HG02885 (cell line): ENCODE results near the gene AIM2.
"Not testable (repeated sequence)": the region's sequence is repeated elsewhere in the genome, so short reads cannot be mapped to it uniquely, and the experiment has no call there.

Experiments
- ATAC-seq: cut with Tn5 transposase; IDR thresholded peaks from one replicate; pipeline ENCODE4 v1.9.1; 2021; ENCODE audit warnings: mild to moderate bottlenecking; ENCODE audit not compliant: unreplicated experiment, poor library complexity

The AIM2 gene

DNA sequence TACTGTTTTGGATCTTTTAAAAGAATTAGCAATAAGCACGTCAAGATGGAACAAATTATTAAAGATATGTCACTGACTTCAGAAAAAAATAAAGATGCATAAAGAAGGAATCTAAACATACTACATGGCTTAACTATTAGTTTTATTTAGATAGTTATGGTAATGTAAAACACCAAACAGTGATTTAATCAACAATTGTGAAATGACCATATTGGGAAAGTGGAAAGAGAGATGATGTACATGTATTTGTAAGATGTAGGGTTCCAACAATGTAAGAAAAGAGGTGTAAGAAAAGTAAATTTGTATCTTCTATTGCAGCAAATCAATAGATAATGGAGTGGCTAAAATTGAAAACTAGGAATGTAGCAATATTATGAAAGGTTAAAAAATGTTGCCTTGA lies 6.4 kb upstream of the AIM2 start:
- no peak for ATAC-seq

DNA sequence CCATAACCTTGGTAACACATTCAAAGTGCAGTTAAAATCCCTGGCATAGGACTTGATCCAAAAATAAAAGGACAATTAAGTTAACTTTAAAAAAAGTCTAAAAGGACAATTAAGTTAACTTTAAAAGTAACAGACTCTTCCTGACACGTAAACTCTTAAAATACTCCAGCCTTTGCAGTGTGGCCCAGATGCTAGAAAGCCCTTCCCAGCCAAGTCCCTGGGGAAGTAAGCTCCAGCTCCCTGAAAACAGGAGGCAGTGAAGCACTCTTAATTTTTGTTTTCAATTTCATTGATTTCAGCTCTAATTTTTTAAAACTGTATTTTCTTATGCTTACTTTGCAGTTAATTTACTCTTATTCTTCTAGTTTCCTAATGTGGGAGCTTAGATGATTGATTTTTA lies 5.1 kb upstream of the AIM2 start:
- ATAC-seq: no peak

DNA sequence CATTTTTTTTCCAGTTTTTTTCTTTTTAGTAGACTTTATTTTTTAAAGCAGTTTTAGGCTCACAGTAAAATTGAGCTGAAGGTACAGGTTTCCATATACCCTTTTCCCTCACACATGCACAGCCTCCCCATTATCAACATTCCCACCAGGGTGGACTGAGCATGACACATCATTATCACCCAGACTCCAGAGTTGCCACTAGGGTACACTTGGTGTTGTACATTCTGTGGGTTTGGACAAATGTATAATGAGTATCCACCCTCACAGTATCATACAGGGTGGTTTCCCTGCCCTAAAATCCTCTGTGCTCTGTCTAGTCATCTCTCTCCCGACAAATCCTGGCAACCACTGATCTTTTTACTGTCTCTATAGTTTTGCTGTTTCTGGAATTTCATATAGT lies 3.0 kb upstream of the AIM2 start:
- no peak for ATAC-seq

DNA sequence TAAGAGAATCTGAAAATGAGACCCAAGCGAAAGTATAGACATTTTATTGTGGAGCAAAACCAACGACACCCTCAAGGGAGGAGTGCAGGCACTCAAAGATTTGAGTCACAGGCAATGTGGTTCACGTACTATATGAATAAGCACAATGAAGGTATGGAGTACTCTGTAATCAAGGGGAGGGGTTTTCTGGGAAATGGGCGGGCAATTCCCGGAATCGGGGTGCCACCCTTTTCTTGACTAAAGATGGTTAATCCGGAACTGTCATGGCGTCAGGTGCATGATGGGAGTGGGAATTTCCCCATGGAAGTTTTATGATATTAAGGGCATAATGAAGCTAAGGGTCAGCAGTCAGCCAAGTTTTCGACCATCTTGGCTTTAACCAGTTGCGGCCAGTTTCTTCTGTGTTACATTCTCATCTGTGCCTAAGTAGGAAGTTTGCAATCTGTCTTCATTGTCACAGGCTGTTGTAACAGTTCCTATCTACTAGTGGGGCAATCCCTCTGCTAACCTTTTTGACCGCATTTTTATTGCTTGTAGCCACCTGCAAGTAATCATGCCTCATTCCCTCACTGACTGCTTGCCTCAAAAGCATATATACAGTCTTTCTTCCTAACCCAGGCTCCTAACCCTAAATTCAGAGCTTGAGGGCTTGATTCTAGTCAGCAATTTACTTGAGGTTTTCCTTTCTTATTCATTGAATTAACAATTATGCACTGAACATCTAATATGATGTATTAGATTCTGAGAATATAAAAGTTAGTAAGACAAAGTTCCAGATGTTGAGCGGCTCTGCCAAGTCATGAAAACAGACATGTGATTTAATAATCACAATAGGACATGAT lies 775 bp upstream of the AIM2 start:
- ATAC-seq: peak; percentile 70

DNA sequence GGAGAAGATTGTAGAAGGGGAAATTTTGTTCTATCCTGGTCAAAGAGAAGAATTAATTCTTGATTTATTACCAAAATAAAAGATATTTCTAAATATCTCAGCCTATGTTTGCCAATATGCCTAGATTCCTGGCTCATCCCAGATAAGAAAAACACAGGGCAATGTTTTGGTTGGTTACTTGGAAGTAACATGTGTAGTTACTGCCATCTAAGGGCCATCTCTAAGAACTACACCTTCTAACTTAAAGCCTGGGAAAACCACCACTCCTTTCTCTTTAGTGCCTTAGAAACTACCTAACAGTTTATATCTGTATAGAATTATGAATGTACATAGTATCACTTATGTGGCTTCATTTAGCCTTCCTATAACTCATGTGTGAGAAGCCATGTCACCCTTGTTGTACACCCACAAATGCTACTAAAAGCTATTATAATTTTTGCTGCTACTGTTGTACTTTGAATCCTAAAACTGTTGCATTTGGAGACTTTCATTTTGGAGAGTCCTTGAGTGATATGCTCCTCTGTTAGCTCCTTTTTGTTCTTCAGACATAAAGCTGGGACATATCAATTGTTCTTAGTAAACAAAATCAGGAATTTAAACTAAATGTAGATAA lies 4.5 kb downstream of the AIM2 start:
- ATAC-seq: no peak

DNA sequence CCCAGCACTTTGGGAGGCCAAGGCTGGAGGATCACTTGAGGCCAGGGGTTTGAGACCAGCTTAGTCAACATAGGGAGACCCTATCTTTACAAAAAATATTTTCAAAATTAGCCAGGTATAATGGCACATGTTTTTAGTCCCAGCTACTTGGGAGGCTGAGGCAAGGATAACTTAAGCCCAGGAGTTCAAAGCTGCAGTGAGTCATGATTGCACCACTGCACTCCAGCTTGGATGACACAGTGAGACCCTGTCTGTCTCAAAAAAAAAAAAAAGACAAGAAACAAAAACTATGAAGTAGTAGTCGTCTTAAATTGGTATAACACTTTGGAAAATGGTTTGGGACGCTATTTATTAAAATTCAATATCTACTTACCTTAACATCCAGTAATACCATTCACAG lies 7.7 kb downstream of the AIM2 start:
- ATAC-seq: no peak

DNA sequence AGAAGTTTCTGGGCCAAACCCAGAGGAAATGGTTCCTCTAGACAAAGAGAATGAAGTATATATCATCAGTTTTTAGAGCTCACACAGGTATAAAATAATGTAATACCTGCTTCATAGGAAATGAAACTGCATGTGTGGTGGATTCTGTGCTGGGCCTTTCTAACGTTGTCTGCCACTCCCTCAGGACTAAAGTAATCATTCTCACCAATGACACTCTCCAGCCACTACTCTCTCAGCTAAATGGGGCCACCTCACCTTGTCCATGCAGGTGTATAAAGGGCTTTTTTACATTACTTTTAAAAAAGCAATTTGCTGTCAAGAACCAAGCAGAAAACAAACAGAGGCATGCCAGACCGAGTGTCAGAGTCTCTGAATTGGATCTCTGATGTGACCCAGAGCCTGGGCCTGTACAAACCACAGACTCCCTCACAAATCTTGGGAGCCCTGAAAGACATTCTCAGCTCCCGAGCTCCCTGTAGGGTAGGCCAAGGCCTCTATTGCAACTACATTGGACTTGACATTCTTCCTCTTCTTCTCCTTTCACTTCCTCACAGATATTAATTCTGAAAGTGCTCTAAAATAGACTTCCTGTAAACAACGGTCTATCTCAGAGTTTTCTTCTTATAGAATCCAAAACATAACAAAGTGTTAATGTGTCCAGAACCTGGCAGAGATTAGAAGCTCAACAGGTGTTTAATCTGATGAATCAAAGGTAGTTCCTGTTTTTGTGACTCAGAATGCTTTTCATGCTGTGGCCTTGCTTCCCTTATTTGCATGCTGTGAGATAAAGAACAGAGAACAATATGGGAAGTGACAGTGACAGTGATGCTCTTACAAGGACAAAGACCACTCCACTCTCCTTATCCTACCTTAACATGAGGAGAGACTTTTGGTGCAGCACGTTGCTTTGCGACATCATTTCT lies 8.6 kb downstream of the AIM2 start:
- ATAC-seq: peak; percentile 83

DNA sequence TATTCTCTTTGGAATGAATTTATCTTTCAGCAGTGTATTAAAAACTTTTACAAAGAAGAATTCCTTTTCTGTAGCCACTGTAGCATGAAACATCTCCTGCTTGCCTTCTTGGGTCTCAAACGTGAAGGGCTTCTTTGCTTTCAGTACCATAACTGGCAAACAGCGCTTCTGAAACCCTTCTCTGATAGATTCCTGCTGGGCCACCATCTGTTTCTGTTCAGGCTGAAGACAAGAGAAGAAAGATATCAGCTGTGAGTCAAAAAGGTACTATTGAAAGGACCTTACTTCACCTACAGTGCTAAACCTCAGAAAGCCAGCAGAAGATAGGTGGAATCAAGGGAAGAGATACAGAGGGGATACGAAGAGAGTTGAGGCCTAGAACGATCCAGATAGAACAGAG lies 10.5 kb downstream of the AIM2 start:
- no peak for ATAC-seq

DNA sequence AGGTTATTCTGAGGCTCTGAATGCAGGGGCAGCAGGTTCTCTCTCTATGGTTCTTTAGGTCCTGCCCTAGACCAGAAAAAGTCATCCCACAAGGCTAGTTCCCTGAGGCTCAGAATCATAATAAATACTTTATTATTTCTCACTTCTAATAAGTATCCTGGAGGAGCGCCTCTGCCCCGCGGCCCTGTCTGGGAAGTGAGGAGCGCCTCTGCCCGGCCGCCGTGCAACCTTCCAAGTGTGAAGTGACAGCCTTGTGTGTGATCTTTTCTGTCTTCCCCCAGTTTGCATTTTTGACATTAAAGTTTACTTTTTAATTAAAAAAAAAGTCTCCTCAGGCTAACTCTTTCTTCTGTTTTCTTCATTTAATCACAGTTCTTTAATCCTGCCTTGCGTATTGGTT lies 11.5 kb downstream of the AIM2 start:
- ATAC-seq: no peak

DNA sequence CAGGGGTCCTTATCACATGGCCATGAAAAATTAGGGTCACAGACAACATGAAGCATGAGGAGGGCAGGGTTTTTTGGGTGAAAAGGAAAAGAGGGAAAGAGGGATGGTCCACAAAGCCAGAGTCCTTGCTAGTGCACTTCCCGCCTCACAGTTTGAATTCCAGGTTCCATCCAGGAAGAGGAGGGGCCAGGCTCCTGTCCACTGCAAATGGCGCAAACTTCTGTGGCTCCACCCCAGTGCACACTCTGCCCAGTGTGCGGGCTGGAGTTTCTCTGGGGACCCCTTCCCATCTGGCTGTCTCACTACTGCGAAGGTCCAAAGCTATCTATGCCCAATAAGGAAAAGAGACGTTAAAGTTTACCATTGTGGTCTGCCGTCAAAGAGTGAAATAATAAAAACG lies 17.8 kb downstream of the AIM2 start:
- no peak for ATAC-seq

DNA sequence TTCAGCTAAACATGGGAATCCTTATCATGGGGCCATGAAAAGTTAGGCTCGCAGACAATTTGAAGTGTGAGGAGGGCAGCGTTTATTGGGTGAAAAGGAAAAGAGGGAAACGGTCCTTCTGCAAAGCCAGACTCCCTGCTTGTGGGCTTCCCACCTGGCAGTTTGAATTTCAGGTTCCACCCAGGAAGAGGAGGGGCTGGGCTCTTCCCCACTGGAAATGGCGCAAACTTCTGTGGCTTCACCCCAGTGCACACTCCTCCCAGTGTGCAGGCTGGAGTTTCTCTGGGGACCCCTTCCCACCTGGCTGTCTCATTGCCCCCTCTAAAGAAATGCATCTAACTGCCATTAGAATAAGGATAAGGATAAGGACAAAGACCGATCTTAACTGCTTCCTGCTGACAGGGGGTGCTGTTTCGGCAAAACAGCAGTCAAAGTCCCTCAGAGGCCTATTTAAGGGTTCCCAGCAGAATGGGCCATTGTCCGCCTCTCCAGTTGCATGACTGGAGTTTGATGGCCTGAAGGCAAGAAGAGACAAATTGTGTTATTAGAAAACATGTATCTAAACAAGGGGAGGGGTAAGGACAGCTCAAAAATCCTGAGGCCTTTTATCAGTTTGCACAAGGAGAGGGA lies 20.4 kb downstream of the AIM2 start:
- no peak for ATAC-seq

DNA sequence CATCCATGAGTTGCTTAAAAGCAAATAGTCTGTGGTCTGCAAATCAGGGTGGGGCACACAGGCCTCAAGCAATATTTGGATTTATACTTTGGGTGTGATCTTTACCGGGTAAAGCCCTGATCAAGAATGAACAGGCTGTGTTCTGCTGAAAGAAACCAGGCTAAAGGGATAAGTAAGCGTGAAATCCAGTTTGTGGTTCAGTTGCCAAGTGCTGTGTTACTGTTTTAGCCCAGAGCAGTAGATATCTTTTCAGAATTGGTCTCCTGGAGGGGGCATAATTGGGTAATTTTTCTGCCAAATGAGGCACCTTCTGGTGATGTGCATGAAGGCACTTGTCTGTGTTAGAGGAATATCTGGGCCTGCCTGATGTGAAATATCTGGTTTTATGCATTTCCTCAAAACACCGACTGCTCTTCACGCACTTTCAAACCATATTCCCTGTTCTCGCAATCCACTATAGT lies 21.4 kb downstream of the AIM2 start:
- no peak for ATAC-seq

DNA sequence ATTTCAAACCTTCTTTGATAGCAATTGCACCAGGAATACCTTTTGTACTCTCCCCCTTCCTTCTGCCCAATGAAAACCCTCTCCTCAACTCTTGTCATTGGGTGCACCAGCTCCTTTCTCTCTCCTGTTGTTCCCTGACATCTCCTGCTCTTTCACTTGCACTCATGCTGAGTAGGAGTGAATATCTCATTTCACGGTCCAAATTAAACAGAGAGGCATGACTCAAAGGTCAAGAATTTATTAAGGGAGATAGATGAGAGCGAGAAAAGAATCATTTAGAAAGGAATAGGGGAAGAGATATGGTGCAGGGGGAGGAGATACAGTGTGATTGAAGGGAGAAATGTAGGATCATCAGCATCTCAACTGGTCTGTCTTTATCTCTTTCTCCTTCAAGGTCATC lies 22.1 kb downstream of the AIM2 start:
- ATAC-seq: no peak

DNA sequence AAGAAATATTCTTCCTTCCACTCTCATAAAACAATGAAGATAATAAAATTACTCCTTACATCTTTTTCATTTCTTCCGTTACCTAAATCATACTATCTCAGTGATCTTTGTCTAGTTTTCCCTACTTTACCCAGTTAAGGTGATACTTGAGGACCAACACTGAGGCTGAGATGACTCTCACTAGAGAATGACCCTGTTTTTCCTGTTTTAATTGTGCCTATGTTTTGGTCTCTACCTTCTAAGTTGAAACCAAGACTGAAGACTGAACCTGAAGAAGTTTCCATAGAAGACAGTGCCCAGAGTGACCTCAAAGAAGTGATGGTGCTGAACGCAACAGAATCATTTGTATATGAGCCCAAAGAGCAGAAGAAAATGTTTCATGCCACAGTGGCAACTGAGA lies 25.1 kb downstream of the AIM2 start:
- no peak for ATAC-seq

DNA sequence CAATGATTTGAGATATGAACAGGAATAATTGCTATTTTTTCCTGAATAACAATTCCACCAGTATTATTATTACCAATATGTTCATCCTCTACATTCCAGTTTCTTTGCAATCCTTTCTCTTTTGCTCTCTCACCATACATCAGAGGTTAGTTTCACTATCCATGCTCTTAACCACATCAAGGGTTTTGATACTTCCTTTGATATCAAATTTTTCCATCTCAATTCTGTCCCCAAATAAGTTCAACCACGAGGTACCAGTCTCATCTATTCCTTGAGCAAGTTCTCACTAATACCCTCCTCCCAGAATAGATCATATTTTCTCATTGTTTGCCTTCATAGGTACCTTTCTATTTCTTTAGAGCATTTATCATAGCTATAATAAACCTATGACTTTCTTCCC lies 30.1 kb downstream of the AIM2 start:
- not testable (repeated sequence) for ATAC-seq

DNA sequence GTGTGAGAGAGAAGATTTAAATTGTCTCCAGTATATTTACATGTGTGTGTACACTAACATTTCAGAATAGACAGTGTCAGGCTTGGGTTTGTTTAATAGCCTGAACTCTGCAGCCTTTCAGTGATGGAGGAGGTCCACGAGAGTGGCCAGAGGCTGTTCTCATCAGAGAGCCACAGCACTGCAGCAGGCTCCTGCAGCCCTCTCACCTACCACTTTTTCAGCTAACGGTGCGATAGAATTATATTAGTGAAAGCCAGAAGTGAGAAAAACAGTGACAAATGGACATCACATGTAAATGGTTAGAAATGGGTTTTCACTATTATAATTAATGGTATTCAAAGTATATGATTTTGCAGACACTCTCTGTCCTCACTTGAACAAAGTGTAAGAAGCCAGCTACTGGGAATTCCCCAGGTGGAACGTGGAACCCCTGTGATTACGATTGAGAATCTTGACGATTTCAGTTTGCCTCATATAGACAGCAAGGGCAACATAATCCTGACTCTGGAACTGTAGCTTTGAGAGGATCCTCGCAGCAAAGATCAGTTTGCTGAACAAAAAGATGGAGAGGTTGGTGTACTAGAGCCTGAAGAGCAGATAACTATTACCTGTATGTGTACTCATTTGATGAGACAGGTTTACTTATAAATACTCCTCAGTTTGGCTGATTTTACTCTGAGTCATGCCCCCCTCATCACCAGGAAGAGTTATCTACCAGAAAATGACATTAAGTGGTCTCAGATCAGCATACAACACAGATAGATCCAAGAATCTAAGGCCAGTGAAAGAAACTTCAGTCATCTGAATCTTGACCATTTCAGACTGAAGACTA lies 35.5 kb downstream of the AIM2 start:
- ATAC-seq: peak; percentile 50

DNA sequence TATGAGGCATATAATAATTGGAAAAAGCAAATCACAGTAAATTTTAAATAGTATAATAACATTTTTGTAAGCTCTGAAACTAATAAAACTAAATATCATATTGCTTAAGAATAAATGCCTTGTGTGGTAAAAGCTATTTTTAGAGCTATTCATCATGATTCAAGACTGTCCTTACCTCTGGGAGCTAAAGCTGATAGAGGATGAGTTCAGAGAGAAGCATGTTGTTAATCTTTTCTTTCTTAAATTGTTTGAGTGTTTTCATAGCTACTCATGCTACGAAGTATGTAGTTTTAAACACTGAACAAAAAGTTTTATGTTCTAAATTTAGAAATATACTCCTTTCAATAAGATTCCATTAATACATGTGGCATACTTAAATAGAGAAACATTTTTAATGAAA lies 36.4 kb downstream of the AIM2 start:
- no peak for ATAC-seq

DNA sequence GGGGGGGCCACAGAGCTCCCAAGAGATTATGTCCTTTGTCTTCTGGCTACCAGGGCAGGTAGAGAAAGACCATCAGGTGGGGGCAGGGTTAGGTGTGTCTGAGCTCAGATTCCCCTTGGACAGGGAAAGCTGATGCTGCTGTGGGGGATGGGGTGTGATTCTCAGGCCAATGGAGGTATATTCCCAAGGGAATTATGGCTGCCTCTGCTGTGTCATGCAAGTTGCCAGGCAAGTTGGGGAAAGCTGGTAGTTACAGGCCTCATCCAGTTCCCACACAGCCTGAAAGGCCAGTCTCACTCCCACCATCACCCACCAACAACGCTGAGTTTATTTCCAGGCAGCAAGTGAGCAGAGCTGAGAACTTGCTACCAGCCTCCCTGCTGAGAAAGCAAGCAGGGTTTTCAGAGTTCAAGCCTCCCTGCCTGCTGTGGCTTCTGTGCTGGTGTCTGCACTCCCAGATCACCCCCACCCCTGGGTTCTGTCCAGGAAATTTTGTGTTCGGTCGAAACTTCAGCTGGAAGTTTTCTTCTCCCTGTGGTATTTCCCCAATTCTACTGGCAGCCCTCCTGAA lies 45.6 kb downstream of the AIM2 start:
- no peak for ATAC-seq

DNA sequence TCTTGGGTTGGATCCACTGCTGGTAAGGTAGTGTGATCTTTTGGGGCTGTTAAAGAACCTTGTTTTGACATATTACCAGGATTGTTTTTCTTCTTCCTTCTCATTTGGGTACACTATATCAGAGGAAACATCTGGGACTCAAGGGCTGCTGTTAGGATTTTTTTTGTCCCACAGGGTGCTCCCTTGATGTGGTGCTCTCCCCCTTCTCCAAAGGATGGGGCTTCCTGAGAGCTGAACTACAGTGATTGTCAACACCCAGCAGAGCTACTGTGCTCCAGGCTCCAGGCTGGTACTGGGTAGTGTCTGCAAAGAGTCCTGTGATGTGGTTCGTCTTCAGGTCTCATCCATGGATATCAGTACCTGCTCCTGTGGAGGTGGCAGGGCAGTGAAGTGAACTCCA lies 46.3 kb downstream of the AIM2 start:
- ATAC-seq: no peak
